ENCODE results near the gene SELENOO. TPM values are rescaled to one million over a fixed set of nuclear protein-coding genes. Genes with fewer than 3 reads are reported as not detected.

Gene SELENOO
- total RNA-seq, 1 experiment from 2014 or later, result 32.8 TPM

DNA sequence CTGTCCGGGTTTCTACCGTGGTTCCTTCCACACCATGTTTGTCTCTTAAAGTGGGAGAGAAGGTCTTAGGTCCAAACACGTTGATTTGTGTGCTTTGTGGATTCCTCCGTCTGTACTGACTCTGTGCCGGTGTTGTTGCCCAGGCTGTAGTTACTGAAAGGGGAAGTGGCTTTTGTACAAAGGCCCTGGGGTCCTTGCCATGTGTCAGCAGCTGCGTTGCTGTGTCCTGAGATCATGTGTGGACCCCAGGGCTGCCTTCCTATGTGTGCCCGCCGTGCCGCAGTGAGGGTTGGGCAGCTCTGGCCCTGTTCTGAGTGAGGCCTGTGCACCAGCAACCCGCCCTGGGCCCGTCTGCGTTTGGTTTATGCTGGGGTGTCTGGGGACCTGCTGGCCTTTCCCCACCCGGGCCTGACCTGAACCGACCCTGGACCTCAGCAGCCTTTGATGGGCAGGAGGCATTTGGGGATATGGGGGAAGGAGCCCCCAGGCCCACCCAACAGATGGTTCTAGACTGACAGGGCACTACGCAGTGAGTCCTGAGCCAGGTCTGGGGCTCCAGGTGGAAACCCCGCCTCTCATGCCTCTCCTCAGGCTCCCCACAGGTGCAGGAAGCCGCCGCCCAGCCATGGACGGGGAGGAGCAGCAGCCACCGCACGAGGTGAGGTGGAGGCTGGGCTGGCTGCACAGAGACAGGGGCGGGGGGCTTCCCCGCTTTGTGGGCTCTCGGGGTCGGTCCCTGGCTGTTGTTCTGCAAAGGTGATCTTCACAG lies 8.2 kb upstream of the SELENOO start:
- no peaks in the 10 kb centered on the region for H3K9me2 ChIP-seq (replicated peaks; ENCODE audit: low read length)
- no peak for TF ChIP-seq EZH2 (IDR thresholded peaks at IDR 0.05; ENCODE audit: low read length, unreplicated experiment)
- TF ChIP-seq, protein P1, sequence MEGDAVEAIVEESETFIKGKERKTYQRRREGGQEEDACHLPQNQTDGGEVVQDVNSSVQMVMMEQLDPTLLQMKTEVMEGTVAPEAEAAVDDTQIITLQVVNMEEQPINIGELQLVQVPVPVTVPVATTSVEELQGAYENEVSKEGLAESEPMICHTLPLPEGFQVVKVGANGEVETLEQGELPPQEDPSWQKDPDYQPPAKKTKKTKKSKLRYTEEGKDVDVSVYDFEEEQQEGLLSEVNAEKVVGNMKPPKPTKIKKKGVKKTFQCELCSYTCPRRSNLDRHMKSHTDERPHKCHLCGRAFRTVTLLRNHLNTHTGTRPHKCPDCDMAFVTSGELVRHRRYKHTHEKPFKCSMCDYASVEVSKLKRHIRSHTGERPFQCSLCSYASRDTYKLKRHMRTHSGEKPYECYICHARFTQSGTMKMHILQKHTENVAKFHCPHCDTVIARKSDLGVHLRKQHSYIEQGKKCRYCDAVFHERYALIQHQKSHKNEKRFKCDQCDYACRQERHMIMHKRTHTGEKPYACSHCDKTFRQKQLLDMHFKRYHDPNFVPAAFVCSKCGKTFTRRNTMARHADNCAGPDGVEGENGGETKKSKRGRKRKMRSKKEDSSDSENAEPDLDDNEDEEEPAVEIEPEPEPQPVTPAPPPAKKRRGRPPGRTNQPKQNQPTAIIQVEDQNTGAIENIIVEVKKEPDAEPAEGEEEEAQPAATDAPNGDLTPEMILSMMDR (conservative IDR thresholded peaks at IDR 0.05; ENCODE audit: low read depth, low read length), result no peak
- no peak for TF ChIP-seq EZH2phosphoT487 (IDR thresholded peaks at IDR 0.05; ENCODE audit: borderline replicate concordance, low read length)
- H3K4me2 ChIP-seq (ENCODE audit: low read length), result 0 out of 2 replicates have a peak overlapping the region, but pooled peaks have one; percentile 22
- DNase-seq (no peak), ATAC-seq (no peak)
- no peaks in the 10 kb centered on the region for H3K9me3 ChIP-seq (ENCODE audit: low read length)
- BruUV-seq (replicated peaks), result no TSS peak
- H3K9ac ChIP-seq (ENCODE audit: low read length), result peak overlapping the region; percentile 41
- CTCF ChIA-PET, result no interaction called here
- peaks cover 37% of the 10 kb centered on the region for H3K4me1 ChIP-seq (ENCODE audit: insufficient read depth, low read length)
- H3K4me3 ChIP-seq (ENCODE audit: low read length), result no peak overlapping the region
- no peak overlapping the region for H2AFZ ChIP-seq (ENCODE audit: low read length)
- POLR2A ChIA-PET (ENCODE audit: unreplicated experiment), result no interaction called here
- 0 out of 2 replicates have a peak, but pooled peaks cover 4% of the 10 kb centered on the region for H4K20me1 ChIP-seq (ENCODE audit: low read length)
- no peaks in the 10 kb centered on the region; the same call in 1 of the 2 replicates for H3K36me3 ChIP-seq (ENCODE audit: low read depth, low read length)
- H3K79me2 ChIP-seq (ENCODE audit: low read length), result peaks cover 52% of the 10 kb centered on the region
- H3F3A ChIP-seq (ENCODE audit: low read length, unreplicated experiment), result no peaks in the 10 kb centered on the region
- peak overlapping the region; percentile 60 for H3K27ac ChIP-seq (ENCODE audit: low read length)
- intact Hi-C loops (cut with micrococcal nuclease), result no loop called here
- H3K27me3 ChIP-seq (ENCODE audit: low read length), result no peaks in the 10 kb centered on the region

- H3K36me3 ChIP-seq (ENCODE audit: low read depth, low read length), result no peaks in the 10 kb centered on the region; the same call in 1 of the 2 replicates
- no peak overlapping the region for H3K9ac ChIP-seq (ENCODE audit: low read length)
- H4K20me1 ChIP-seq (ENCODE audit: low read length), result 0 out of 2 replicates have a peak, but pooled peaks cover 4% of the 10 kb centered on the region
- TF ChIP-seq EZH2phosphoT487 (IDR thresholded peaks at IDR 0.05; ENCODE audit: borderline replicate concordance, low read length) (no peak), EZH2 (IDR thresholded peaks at IDR 0.05; ENCODE audit: low read length, unreplicated experiment) (no peak)
- TF ChIP-seq, protein P1 (conservative IDR thresholded peaks at IDR 0.05; ENCODE audit: low read depth, low read length), result no peak
- ATAC-seq, result no peak
- no peaks in the 10 kb centered on the region for H3K9me2 ChIP-seq (replicated peaks; ENCODE audit: low read length)
- no peaks in the 10 kb centered on the region for H3K27me3 ChIP-seq (ENCODE audit: low read length)
- DNase-seq, result no peak
- H3K9me3 ChIP-seq (ENCODE audit: low read length), result no peaks in the 10 kb centered on the region
- no peak overlapping the region for H3K4me2 ChIP-seq (ENCODE audit: low read length)
- no peak overlapping the region for H3K27ac ChIP-seq (ENCODE audit: low read length)
- peaks cover 45% of the 10 kb centered on the region for H3K79me2 ChIP-seq (ENCODE audit: low read length)
- peaks cover 37% of the 10 kb centered on the region for H3K4me1 ChIP-seq (ENCODE audit: insufficient read depth, low read length)
- intact Hi-C loops (cut with micrococcal nuclease), result no loop called here
- CTCF ChIA-PET, result no interaction called here
- POLR2A ChIA-PET (ENCODE audit: unreplicated experiment), result no interaction called here
- no peak overlapping the region for H3K4me3 ChIP-seq (ENCODE audit: low read length)
- BruUV-seq (replicated peaks), result no TSS peak
- H2AFZ ChIP-seq (ENCODE audit: low read length), result no peak overlapping the region
- H3F3A ChIP-seq (ENCODE audit: low read length, unreplicated experiment), result no peaks in the 10 kb centered on the region
Measured at GRCh38 chr22:50193621-50194020, 7.2 kb upstream of the SELENOO start.

All from PC-3 (cell line).